ENCODE results near the gene IMP3. TPM values are rescaled to one million over a fixed set of nuclear protein-coding genes. Genes with fewer than 3 reads are reported as not detected.

The IMP3 gene
- total RNA-seq, 1 donor from 2014 or later, result 106 TPM

Other genes with a start within 250 kb of the IMP3 start
- gene SIN3A, start 188.5 kb downstream of the IMP3 start, total RNA-seq, result 88.4 and 94.6 TPM in 2 replicates
- gene PTPN9, start 60.9 kb downstream of the IMP3 start, total RNA-seq, result 30.4 and 32.3 TPM in 2 replicates
- 32.7 and 40.9 TPM in 2 replicates for gene SNUPN, start 14.5 kb downstream of the IMP3 start, total RNA-seq
- 6.8 and 7.4 TPM in 2 replicates for gene SNX33, start 7.7 kb upstream of the IMP3 start, total RNA-seq
- gene CSPG4, start 72.6 kb upstream of the IMP3 start, total RNA-seq, result 0.02 TPM in 1 of 2 replicates, not detected in the other
- gene UBE2Q2, start 203.2 kb upstream of the IMP3 start, total RNA-seq, result 18.9 and 21.1 TPM in 2 replicates